HCT116 (cell line): ENCODE results near the gene AKR1A1. TPM values are rescaled to one million over a fixed set of nuclear protein-coding genes. Genes with fewer than 3 reads are reported as not detected.

Experiments
- ATAC-seq: fragments of 200-7000 bp; cut with Tn5 transposase; 2 replicates; pipeline ENCODE4 v1.9.1; 2020; ENCODE audit warnings: mild to moderate bottlenecking, moderate library complexity
- Bru-seq: library from RNA; stranded (reverse); fragments of 400-500 nt; gene quantifications from one replicate; lab custom pipeline; 2021; lab: Mats Ljungman, UMichigan
- BruChase-seq, 2 experiments: library from RNA; stranded (reverse); fragments of 400-500 nt; gene quantifications; one replicate each; lab custom pipeline; 2021; lab: Mats Ljungman, UMichigan
- BruUV-seq: library from RNA; stranded (reverse); fragments of 400-500 nt; replicated peaks from 2 replicates; lab custom pipeline; 2021; lab: Mats Ljungman, UMichigan
- CTCF ChIA-PET: fragments of 300-600 bp; sonication (Branson Sonifier 250); formaldehyde crosslinking; loops from one replicate; lab custom pipeline; 2021; ENCODE audit warnings: antibody characterized with exemption; lab: Charles Lee
- POLR2A ChIA-PET: fragments of 300-600, 350-600 bp; sonication (Branson Sonifier 250); formaldehyde crosslinking; loops from one replicate; lab custom pipeline; 2021; ENCODE audit warnings: antibody characterized with exemption; lab: Charles Lee
- RAD21 ChIA-PET, 2 experiments: fragments of 300-600 bp; sonication (Branson Sonifier 250); formaldehyde crosslinking; loops; one replicate each; lab custom pipeline; 2023; ENCODE audit warnings: low total read pairs in 2 of 2; ENCODE audit not compliant: uncharacterized antibody in 2 of 2, unreplicated experiment in 2 of 2, low non-redundant PET in 1 of 2; lab: Charles Lee
- DNase-seq: peaks from one replicate; pipeline ENCODE4 v3.0.0-alpha.2; 2010; ENCODE audit warnings: low read depth, low spot score
- H2AFZ ChIP-seq: fragments of 200-600 bp; shearing (Covaris generic), sonication (generic); 2 replicates; pipeline ENCODE4 v1.6.1; 2017; ENCODE audit warnings: low read depth, mixed run types, mixed read lengths, antibody characterized with exemption, low read length; ENCODE audit not compliant: poor library complexity, severe bottlenecking
- H3K27ac ChIP-seq: 2 replicates; pipeline ENCODE4 v1.5.1; 2012; ENCODE audit warnings: low read depth, low read length
- H3K27me3 ChIP-seq: fragments of 200-600 bp; sonication (generic); 2 replicates; pipeline ENCODE4 v1.6.1; 2016; ENCODE audit warnings: mixed run types, low read length, mixed read lengths; ENCODE audit not compliant: insufficient read depth
- H3K36me3 ChIP-seq, 2 experiments: fragments of 200-500 bp in 1 of 2; fragments of 200-600 bp in 1 of 2; sonication (Bioruptor generic) in 1 of 2; sonication (generic) in 1 of 2; 2 replicates each; pipeline versions ENCODE4 v1.5.1 to v1.6.1; 2014 to 2016; ENCODE audit warnings: low read length in 2 of 2, inconsistent platforms in 1 of 2, mixed read lengths in 1 of 2, mixed run types in 1 of 2; ENCODE audit not compliant: insufficient read depth in 2 of 2, control insufficient read depth in 1 of 2
- H3K4me1 ChIP-seq, 2 experiments: fragments of 200-600 bp in 1 of 2; sonication (generic) in 1 of 2; 2 replicates each; pipeline versions ENCODE4 v1.5.1 to v1.6.1; 2012 to 2017; ENCODE audit warnings: low read length in 2 of 2, inconsistent platforms in 1 of 2, mild to moderate bottlenecking in 1 of 2, mixed read lengths in 1 of 2, mixed run types in 1 of 2, moderate library complexity in 1 of 2; ENCODE audit not compliant: insufficient read depth in 2 of 2, control insufficient read depth in 1 of 2
- H3K4me2 ChIP-seq: fragments of 200-600 bp; sonication (generic); 2 replicates; pipeline ENCODE4 v1.6.1; 2017; ENCODE audit warnings: mixed run types, low read length, mixed read lengths
- H3K4me3 ChIP-seq, 2 experiments: fragments of 200-600 bp in 1 of 2; sonication (generic) in 1 of 2; replicated peaks in 1 of 2; 2 replicates each; pipeline ENCODE4 v1.5.1; 2011 to 2016; ENCODE audit warnings: low read length in 2 of 2, control low read depth in 1 of 2, low read depth in 1 of 2, mild to moderate bottlenecking in 1 of 2, mixed read lengths in 1 of 2, mixed run types in 1 of 2
- H3K79me2 ChIP-seq: fragments of 200-600 bp; sonication (generic); 2 replicates; pipeline ENCODE4 v1.6.1; 2017; ENCODE audit warnings: mild to moderate bottlenecking, mixed run types, low read length, moderate library complexity, mixed read lengths; ENCODE audit not compliant: insufficient read depth
- H3K9ac ChIP-seq: fragments of 200-600 bp; sonication (generic); 2 replicates; pipeline ENCODE4 v1.6.1; 2016; ENCODE audit warnings: low read length, mixed read lengths
- H3K9me2 ChIP-seq: fragments of 200-600 bp; sonication (generic), shearing (Covaris generic); 2 replicates; pipeline ENCODE4 v1.6.1; 2017; ENCODE audit warnings: mixed run types, mild to moderate bottlenecking, moderate library complexity; ENCODE audit not compliant: insufficient read depth
- H3K9me3 ChIP-seq, 2 experiments: fragments of 200-500 bp in 1 of 2; fragments of 200-600 bp in 1 of 2; sonication (Bioruptor generic) in 1 of 2; sonication (generic) in 1 of 2; 2 replicates each; pipeline ENCODE4 v1.6.1; 2014 to 2017; ENCODE audit warnings: low read length in 2 of 2, mixed read lengths in 2 of 2, inconsistent platforms in 1 of 2, low read depth in 1 of 2, mild to moderate bottlenecking in 1 of 2, mixed run types in 1 of 2, moderate library complexity in 1 of 2; ENCODE audit not compliant: control insufficient read depth in 1 of 2, insufficient read depth in 1 of 2
- H4K20me1 ChIP-seq: fragments of 200-600 bp; sonication (generic), shearing (Covaris generic); 2 replicates; pipeline ENCODE4 v1.6.1; 2017; ENCODE audit warnings: mixed run types, mild to moderate bottlenecking, moderate library complexity; ENCODE audit not compliant: insufficient read depth
- CEBPB ChIP-seq: IDR thresholded peaks from 2 replicates; pipeline ENCODE4 v1.6.1; 2012; ENCODE audit warnings: low read depth
- EGR1 ChIP-seq: IDR thresholded peaks from 2 replicates; pipeline ENCODE4 v1.6.1; 2012; ENCODE audit warnings: low read depth
- EZH2 ChIP-seq: fragments of 200-600 bp; sonication (generic); IDR thresholded peaks from 2 replicates; pipeline ENCODE4 v1.6.1; 2017; ENCODE audit warnings: antibody characterized with exemption, mixed run types
- POLR2A ChIP-seq: IDR thresholded peaks from 2 replicates; pipeline ENCODE4 v1.7.0; 2011; ENCODE audit warnings: borderline replicate concordance; ENCODE audit not compliant: insufficient read depth, insufficient read length; ENCODE audit errors: extremely low read depth
- POLR2AphosphoS5 ChIP-seq: IDR thresholded peaks from 2 replicates; pipeline ENCODE4 v1.6.1; 2011; ENCODE audit warnings: mild to moderate bottlenecking, low read depth, low read length, moderate library complexity
- SIN3A ChIP-seq: IDR thresholded peaks from 2 replicates; pipeline ENCODE4 v1.6.1; 2012; ENCODE audit warnings: low read depth
- SP1 ChIP-seq: IDR thresholded peaks from 2 replicates; pipeline ENCODE4 v1.6.1; 2012; ENCODE audit warnings: low read depth
- TCF7L2 ChIP-seq: IDR thresholded peaks from 2 replicates; pipeline ENCODE4 v1.7.0; 2011; ENCODE audit warnings: borderline replicate concordance, inconsistent platforms; ENCODE audit not compliant: insufficient read depth, insufficient read length; ENCODE audit errors: extremely low read depth
- YY1 ChIP-seq: IDR thresholded peaks from 2 replicates; pipeline ENCODE4 v1.6.1; 2011; ENCODE audit warnings: low read length, low read depth, moderate library complexity, mild to moderate bottlenecking; ENCODE audit not compliant: insufficient replicate concordance; ENCODE audit errors: extremely low read depth
- ZFX ChIP-seq: fragments of 450-650 bp; IDR thresholded peaks from 2 replicates; pipeline ENCODE4 v1.6.1; 2017
- ZNF274 ChIP-seq: fragments of 200-500 bp; sonication (Bioruptor generic); IDR thresholded peaks from 2 replicates; pipeline ENCODE4 v1.6.1; 2014; ENCODE audit warnings: mild to moderate bottlenecking, low read depth, low read length, inconsistent platforms
- intact Hi-C: fragments of 100-400 bp; cut with micrococcal nuclease; formaldehyde crosslinking; loops from 2 replicates; pipeline ENCODE4 v1.10.0; 2022
- long read RNA-seq: library from polyadenylated mRNA; unstranded; transcript quantifications from one replicate; pipeline ENCODE4 v2.0.0, GENCODE V29; 2021; ENCODE audit not compliant: unreplicated experiment
- polyA plus RNA-seq: library from polyadenylated mRNA; unstranded; fragments of >200 nt; gene quantifications from 2 replicates; pipeline ENCODE4 v1.2.1, GENCODE V29; 2012; ENCODE audit warnings: missing spikeins
- total RNA-seq: library from RNA; stranded (reverse); gene quantifications from one replicate; pipeline ENCODE4 v1.2.1, GENCODE V29; 2021; ENCODE audit not compliant: unreplicated experiment
- TF ChIP-seq, protein P1 (sequence below): IDR thresholded peaks from 2 replicates; pipeline ENCODE4 v1.6.1; 2011; ENCODE audit warnings: mild to moderate bottlenecking, low read length, moderate library complexity; ENCODE audit not compliant: insufficient replicate concordance; ENCODE audit errors: extremely low read depth
- TF ChIP-seq, protein P2 (sequence below): IDR thresholded peaks from 2 replicates; pipeline ENCODE4 v1.6.1; 2012; ENCODE audit warnings: low read depth
- TF ChIP-seq, protein P3 (sequence below): IDR thresholded peaks from 2 replicates; pipeline ENCODE4 v1.6.1; 2012
- TF ChIP-seq, protein P4 (sequence below): IDR thresholded peaks from 2 replicates; pipeline ENCODE4 v1.6.1; 2012

AKR1A1 gene
- 199 TPM for total RNA-seq
- 261 and 297 TPM in 2 replicates for polyA plus RNA-seq
- percentile 88 among the genes with signal in this experiment for Bru-seq, nascent RNA
- BruChase-seq, experiment 1, labeled RNA remaining after a 6-hour chase = percentile 82 among the genes with signal in this experiment
- percentile 83 among the genes with signal in this experiment for BruChase-seq, experiment 2, labeled RNA remaining after a 2-hour chase
- long read RNA-seq, transcript AKR1A1-201 (9 exons, 1,166 nt) = major isoform, 62 of 158 reads
- long read RNA-seq, transcript AKR1A1-204 (4 exons, 1,018 nt) = minor isoform, 5 of 158 reads
- long read RNA-seq, transcript AKR1A1-214 (10 exons, 1,360 nt) = minor isoform, 19 of 158 reads
- long read RNA-seq, transcript AKR1A1-202 (10 exons, 1,818 nt) = minor isoform, 27 of 158 reads
- long read RNA-seq, partial matches to known transcripts = 16 of 158 reads
- long read RNA-seq, other reads (novel, unspliced or antisense) = 27 of 158 reads

DNA sequence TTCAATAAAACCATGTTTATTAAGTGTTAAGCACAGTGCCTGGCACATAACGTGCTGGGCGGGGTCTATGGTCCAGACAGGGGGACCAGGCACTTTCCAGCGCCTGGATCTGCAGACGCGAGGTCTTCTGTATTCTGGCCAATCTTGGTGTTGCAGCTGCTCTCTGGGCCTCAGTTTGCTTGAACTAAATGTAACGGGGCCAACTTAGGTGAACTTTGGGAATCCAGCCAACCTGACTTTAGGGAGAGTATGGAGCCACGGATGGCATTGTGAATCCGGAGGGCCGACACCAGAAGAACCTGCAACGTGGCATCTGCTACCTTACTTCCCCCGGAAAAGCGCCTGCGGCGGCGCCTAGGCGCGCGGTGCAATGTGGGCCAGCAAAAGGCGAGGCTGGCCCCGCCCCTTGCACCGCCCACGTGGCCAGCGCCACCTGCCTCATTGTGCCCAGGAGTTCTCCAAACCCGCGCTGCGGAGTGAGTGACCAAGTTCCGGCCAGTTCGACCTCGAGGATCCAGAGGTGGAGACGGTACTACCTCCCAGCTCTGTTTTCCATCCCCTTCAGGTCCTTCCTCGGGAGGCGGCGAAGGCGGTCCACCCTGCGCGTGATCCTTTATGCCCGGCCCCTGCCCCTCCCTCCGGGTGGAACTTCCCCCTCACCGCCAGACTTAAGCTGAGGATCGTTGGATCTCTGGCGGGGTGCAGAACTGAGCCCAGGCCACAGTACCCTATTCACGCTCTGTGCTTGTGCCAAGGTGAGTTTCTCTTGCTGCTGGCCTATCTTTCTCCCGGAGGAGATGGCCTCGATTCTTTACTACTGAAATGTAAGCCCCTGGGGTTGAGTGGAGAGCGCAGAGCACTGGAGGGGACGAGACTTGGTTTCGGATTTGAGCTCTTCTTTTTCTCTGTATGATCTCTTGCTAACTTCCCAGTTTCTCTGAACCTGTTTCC lies at the start of gene AKR1A1:
AKR1A1 (plus strand) TSS at position 426 of the 951 bp plus-strand sequence. CDS start 10,969 bp downstream, outside the sequence.
- Histone ChIP-seq H4K20me1 (no peaks in the 10 kb centered on the region), H3K4me3 (peak within 1 kb of the TSS; percentile 89 to 96), H3K27me3 (no peaks in the 10 kb centered on the region), H3K79me2 (peaks cover 24% of the 10 kb centered on the region), H2AFZ (peak within 1 kb of the TSS; percentile 10), H3K4me1 (peaks cover 11 to 25% of the 10 kb centered on the region in 2 experiments; a peak in 3 of 4 replicates), H3K9ac (peak within 1 kb of the TSS; percentile 87), H3K4me2 (peak within 1 kb of the TSS; percentile 93), H3K36me3 (peaks cover 6 to 10% of the 10 kb centered on the region in 2 experiments; a peak in 2 of 4 replicates), H3K27ac (peak within 1 kb of the TSS; percentile 87), H3K9me3 (no peaks in the 10 kb centered on the region), H3K9me2 (peaks cover 2% of the 10 kb centered on the region; the same call in 1 of the 2 replicates)
- TF ChIP-seq, protein P1, sequence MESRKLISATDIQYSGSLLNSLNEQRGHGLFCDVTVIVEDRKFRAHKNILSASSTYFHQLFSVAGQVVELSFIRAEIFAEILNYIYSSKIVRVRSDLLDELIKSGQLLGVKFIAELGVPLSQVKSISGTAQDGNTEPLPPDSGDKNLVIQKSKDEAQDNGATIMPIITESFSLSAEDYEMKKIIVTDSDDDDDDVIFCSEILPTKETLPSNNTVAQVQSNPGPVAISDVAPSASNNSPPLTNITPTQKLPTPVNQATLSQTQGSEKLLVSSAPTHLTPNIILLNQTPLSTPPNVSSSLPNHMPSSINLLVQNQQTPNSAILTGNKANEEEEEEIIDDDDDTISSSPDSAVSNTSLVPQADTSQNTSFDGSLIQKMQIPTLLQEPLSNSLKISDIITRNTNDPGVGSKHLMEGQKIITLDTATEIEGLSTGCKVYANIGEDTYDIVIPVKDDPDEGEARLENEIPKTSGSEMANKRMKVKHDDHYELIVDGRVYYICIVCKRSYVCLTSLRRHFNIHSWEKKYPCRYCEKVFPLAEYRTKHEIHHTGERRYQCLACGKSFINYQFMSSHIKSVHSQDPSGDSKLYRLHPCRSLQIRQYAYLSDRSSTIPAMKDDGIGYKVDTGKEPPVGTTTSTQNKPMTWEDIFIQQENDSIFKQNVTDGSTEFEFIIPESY = no peak
- TF ChIP-seq EZH2 = no peak
- no peak for TF ChIP-seq CEBPB
- TF ChIP-seq, protein P2, sequence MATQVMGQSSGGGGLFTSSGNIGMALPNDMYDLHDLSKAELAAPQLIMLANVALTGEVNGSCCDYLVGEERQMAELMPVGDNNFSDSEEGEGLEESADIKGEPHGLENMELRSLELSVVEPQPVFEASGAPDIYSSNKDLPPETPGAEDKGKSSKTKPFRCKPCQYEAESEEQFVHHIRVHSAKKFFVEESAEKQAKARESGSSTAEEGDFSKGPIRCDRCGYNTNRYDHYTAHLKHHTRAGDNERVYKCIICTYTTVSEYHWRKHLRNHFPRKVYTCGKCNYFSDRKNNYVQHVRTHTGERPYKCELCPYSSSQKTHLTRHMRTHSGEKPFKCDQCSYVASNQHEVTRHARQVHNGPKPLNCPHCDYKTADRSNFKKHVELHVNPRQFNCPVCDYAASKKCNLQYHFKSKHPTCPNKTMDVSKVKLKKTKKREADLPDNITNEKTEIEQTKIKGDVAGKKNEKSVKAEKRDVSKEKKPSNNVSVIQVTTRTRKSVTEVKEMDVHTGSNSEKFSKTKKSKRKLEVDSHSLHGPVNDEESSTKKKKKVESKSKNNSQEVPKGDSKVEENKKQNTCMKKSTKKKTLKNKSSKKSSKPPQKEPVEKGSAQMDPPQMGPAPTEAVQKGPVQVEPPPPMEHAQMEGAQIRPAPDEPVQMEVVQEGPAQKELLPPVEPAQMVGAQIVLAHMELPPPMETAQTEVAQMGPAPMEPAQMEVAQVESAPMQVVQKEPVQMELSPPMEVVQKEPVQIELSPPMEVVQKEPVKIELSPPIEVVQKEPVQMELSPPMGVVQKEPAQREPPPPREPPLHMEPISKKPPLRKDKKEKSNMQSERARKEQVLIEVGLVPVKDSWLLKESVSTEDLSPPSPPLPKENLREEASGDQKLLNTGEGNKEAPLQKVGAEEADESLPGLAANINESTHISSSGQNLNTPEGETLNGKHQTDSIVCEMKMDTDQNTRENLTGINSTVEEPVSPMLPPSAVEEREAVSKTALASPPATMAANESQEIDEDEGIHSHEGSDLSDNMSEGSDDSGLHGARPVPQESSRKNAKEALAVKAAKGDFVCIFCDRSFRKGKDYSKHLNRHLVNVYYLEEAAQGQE = no peak
- no peak for TF ChIP-seq ZNF274
- TF ChIP-seq POLR2AphosphoS5 = peak; percentile 98
- TF ChIP-seq SIN3A = peak; percentile 91
- TF ChIP-seq, protein P3, sequence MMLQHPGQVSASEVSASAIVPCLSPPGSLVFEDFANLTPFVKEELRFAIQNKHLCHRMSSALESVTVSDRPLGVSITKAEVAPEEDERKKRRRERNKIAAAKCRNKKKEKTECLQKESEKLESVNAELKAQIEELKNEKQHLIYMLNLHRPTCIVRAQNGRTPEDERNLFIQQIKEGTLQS = no peak
- TF ChIP-seq POLR2A = peak; percentile 85
- TF ChIP-seq TCF7L2 = no peak
- peak; percentile 49; the same call in 1 of the 2 replicates for TF ChIP-seq ZFX
- peak; percentile 63 for TF ChIP-seq SP1
- TF ChIP-seq, protein P4, sequence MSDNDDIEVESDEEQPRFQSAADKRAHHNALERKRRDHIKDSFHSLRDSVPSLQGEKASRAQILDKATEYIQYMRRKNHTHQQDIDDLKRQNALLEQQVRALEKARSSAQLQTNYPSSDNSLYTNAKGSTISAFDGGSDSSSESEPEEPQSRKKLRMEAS = peak; percentile 99
- TF ChIP-seq YY1 = peak; percentile 58
- peak; percentile 87 for TF ChIP-seq EGR1
- BruUV-seq = TSS peak; percentile 100
- intact Hi-C loops = loop anchor here (2.0 kb wide), 2 partner anchors 28 to 38 kb away; no protein-coding TSS in a partner anchor
- ATAC-seq (peak; percentile 93), DNase-seq (peak; percentile 78)
- CTCF ChIA-PET = interaction anchor here (1.2 kb wide), 1 partner anchor 29 kb away, joined by 3 read pairs; the partner anchor contains the start of gene PRDX1
- POLR2A ChIA-PET = interaction anchor here (0.9 to 1.8 kb wide), 7 partner anchors 9 to 829 kb away, joined by 3 to 20 read pairs (median 5); partner anchors contain the start of genes CCDC163, MMACHC and PRDX1
- RAD21 ChIA-PET = interaction anchor here in 1 of 2 experiments (1.0 kb wide), 1 partner anchor 29 kb away, joined by 4 read pairs; the partner anchor contains the start of gene PRDX1
